IPS-18c (cell line): Measurements from ENCODE around the gene FGF19.
A peak's percentile ranks its signal among the peaks of the same experiment; 100 is the strongest.
"Not testable (repeated sequence)": the region's sequence is repeated elsewhere in the genome, so short reads cannot be mapped to it uniquely, and the experiment has no call there.

ENCODE experiments used
- H3K4me3 ChIP-seq: 2 replicates; pipeline ENCODE4 v1.7.0; 2013; ENCODE audit warnings: low read depth, mild to moderate bottlenecking, low read length, moderate library complexity; ENCODE audit not compliant: insufficient read depth
- H3K9me3 ChIP-seq: one replicate; pipeline ENCODE4 v1.6.1; 2013; ENCODE audit warnings: mild to moderate bottlenecking, low read length, moderate library complexity; ENCODE audit not compliant: control insufficient read depth, insufficient read depth

Gene FGF19

DNA sequence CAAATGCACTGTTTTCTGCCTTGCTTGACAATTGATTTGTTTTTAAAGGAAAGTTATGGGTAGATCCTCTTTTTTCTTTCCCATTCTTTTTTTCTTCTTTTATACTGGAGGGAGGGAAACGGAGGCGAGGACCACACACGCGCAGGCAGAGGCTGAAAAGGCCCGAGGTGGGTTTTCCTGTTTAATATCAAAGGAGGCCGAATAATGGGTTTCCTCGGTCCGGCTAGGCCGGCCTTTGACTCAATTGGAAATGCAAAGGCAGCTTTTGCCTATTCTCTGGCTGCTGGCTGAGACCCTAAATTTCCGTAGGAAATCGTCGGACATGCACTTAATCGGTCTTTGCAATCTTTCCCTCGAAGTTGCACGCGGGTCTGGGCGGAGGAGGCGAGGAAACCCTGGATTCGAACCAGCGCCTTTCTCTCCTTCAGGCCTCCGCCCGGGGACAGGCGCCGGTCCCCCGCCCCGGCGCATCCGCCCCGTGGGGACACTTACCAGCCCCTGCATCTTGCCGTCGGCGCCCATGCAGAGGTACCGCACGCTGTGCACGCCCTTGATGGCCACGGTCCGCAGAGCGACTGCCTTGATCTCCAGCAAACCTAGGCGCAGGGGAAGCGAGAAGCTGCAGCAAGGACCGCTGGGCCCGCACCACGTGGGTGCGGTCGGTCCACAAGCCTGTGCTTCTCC lies 911 bp downstream of the FGF19 start:
- peak overlapping the region; percentile 43; the same call in 1 of the 2 replicates for H3K4me3 ChIP-seq
- H3K9me3 ChIP-seq, result no peaks in the 10 kb centered on the region

GRCh38 chr11:69702239-69702691 lies 1.6 kb downstream of the FGF19 start:
- H3K4me3 ChIP-seq, result peak overlapping the region; percentile 43
- H3K9me3 ChIP-seq, result no peaks in the 10 kb centered on the region

DNA sequence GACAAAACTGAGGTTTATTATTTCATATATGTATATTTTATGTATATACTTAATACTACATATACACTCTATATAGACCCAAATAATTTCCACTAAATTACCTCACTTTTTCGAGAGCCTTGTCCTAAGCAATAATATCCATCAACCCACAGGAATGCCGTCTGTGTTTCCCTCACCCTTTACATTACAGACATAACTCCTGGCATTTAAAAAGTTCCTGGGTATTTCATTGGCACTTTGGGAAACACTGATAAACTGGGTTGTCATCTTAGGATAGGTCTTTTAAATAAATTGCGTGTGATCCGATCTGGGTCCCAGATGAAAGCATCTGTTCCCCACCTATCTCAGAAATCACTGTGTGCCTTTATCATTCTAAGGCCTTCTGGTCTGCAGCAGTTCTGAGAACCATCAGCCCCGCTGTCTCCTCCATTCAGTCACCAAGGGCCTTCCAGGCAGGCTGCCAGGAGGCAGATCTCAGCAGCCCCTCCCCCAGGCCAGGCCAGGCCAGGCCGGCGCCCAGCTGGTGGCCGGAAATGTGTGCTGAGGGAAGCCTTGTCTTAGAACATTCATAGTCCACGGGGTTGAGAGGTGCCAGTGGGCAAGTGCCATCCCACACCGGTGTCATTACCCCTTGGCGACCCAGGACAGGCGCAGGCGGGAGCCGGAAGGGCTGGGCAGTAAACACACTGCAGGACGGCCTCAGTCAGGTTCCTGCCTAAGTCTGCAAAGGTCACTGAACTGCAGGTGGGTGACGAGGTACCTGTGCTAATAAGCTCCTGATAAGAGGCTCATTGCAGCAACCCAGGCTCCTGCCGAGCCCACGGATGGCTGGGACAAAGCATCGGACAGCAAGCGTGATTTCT lies 3.3 kb downstream of the FGF19 start:
- H3K4me3 ChIP-seq, result no peak overlapping the region
- no peaks in the 10 kb centered on the region for H3K9me3 ChIP-seq

GRCh38 chr11:69699213-69699612 lies 4.6 kb downstream of the FGF19 start:
- H3K9me3 ChIP-seq, result no peaks in the 10 kb centered on the region
- no peak overlapping the region for H3K4me3 ChIP-seq

DNA sequence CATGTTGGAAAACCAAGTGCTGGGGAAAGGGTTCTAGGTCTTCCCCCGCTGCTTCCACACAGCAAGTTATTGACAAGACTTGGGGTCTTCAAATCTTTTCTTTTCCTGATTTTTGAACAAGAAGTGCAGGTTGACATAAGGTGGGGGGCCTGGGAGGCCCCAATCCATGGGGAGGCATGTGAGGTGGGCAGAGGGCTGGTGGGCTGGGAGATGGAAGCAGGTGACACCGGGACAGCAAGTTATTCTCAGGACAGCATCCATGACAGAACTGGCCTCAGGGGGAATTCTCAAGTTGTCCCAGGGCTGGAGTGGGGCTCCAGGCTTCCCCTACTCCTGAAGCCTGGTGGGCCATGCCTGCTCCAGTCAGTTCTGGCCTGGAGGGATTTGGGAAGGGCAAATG lies 5.5 kb downstream of the FGF19 start:
- H3K9me3 ChIP-seq, result no peaks in the 10 kb centered on the region
- H3K4me3 ChIP-seq, result no peak overlapping the region

GRCh38 chr11:69697861-69698260 lies 6.0 kb downstream of the FGF19 start:
- H3K9me3 ChIP-seq, result no peaks in the 10 kb centered on the region
- H3K4me3 ChIP-seq, result no peak overlapping the region

DNA sequence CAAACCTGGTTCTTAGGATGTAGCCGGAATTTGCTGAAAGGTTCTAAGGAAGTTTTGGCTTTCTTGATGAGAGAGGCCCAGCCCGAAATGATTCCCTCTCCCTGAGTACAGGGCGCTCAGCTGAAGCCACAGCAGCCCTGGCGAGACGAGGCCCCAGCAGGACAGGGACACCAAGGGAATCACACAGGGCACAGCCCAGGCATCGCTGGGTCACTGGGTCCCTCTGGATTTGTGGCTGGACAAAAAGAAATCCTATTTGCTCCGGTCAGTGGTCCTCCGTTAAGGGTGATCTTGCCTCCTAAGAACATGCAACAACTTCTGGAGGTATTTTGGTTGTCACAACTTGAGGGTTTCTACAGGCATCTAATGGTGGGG lies 6.4 kb downstream of the FGF19 start:
- Histone ChIP-seq H3K9me3 (no peaks in the 10 kb centered on the region), H3K4me3 (no peak overlapping the region)

GRCh38 chr11:69696749-69697468 lies 6.9 kb downstream of the FGF19 start:
- Histone ChIP-seq H3K4me3 (no peak overlapping the region), H3K9me3 (no peaks in the 10 kb centered on the region)

GRCh38 chr11:69695995-69696394 lies 7.8 kb downstream of the FGF19 start:
- H3K9me3 ChIP-seq, H3K4me3 ChIP-seq: not testable (repeated sequence)

DNA sequence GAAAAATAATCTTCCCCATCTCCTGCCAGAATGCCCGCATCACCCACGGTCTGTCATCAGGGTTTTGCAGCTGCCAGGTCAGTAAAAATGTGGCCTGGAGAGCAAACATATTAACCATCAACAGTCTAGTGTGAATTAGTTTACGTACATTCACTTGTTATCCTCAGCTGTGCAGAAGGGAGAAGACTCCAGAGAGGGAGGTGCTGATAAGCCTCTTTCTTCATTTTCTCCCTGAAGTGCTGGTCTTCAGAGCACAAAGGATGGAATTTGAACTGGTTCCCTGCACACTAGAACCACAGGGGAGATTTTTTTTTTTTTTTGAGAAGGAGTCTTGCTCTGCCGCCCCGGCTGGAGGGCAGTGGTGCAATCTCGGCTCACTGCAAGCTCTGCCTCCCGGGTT lies 8.2 kb downstream of the FGF19 start:
- Histone ChIP-seq H3K4me3 (no peak overlapping the region), H3K9me3 (no peaks in the 10 kb centered on the region)

GRCh38 chr11:69694781-69695180 lies 9.0 kb downstream of the FGF19 start:
- Histone ChIP-seq H3K9me3 (no peaks in the 10 kb centered on the region), H3K4me3 (no peak overlapping the region)

DNA sequence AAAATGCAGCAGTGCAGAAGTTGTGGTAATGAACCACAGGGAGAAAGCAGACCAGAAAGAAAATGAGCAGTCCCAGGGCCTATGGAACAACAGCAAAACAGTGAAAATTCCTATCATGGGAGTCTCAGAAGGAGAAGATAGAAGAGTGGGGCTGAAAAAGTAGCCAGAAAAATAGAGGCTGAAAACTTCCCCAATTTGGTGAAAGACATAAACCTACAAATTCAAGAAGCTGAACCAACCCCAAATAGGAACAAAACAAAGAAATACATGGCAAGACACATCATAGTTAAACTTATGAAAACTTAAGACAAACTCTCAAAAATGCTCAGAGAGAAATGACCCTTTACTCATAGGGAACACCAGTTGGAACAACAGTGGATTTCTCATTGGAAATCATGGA lies 11.4 kb downstream of the FGF19 start:
- Histone ChIP-seq H3K9me3 (no peaks in the 10 kb centered on the region), H3K4me3 (no peak overlapping the region)

- H3K9me3 ChIP-seq, result no peaks in the 10 kb centered on the region
- no peak overlapping the region for H3K4me3 ChIP-seq
Measured at GRCh38 chr11:69691463-69691862, 12.4 kb downstream of the FGF19 start.

DNA sequence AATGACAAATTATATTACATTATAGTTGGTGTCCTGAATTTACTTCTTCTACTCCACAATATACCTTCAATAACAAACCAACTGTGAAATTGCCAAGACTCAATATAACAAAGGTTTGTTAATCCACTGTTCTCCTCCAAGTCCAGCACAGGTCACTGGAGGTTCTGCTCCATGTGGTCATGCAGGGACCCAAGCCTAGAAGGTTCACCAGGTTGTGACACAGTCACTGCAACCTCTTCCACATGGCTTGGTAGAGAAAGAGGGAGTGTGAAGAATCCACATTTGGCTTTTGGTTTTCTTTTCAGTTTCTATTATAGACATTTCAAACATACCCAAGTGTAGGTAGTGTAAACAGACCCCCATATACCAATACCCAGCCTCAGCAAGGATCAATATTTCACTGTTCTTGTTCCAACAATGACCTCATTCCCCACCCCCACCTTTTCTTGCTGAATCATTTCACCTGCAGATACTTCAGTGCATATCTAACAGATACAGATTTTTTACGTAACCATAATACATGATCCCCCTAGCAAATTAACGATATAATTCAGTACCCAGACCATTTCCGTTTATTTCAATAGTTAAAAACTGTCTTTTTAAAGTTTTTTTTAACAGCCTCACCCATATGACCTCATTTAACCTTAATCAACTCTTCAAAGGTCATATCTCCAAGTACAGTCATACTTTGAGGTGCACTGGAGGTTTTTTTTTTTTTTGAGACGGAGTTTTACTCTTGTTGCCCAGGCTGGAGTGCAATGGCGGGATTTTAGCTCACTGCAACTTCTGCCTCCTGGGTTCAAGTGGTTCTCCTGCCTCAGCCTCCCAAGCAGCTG lies 14.1 kb downstream of the FGF19 start:
- Histone ChIP-seq H3K4me3 (no peak overlapping the region), H3K9me3 (no peaks in the 10 kb centered on the region)

DNA sequence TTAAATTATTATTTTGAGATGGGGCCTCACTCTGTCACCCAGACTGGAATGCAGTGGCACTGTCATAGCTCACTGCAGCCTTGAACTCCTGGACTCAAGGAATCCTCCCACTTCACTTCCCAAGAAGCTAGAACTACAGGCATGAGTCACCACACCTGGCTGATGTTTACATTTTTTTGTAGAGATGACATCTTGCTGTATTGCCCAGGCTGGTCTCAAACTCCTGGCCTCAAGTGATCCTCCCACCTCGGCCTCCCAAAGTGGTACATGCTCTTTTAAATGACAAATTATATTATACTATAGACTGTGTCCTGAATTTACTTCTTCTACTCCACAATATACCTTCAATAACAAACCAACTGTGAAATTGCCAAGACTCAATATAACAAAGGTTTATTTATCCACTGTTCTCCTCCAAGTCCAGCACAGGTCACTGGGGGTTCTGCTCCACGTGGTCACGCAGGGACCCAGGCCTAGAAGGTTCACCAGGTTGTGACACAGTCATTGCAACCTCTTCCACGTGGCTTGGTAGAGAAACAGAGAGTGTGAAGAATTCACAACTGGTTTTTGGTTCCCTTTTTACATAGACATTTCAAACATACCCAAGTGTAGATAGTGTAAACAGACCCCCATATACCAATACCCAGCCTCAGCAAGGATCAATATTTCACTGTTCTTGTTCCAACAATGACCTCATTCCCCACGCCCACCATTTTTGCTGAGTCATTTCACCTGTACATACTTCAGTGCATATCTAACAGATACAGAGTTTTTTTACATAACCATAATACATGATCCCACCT lies 15.7 kb downstream of the FGF19 start:
- not testable (repeated sequence) for H3K9me3 ChIP-seq, H3K4me3 ChIP-seq

DNA sequence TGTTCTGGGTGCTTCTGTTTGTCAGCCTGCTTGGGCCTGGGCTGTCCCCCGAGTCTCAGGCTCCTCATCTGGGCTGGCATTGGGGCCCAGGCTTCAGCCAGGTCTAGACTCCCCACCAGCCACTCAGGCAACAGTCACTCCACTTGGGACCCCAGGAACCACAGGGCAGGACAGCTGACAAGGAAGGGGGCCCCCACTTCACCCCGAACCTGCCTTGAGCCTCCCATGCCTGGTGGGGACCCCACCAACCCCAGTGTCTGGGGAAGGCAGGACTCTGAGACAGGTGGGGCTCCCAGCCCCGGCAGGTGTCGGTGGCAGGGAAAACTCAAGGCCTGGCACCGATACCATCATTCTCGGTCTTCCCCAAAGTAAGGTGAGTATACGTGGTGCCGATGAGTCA lies 17.0 kb downstream of the FGF19 start:
- H3K4me3 ChIP-seq, result no peak overlapping the region
- no peaks in the 10 kb centered on the region for H3K9me3 ChIP-seq
